SK-N-MC (cell line): ENCODE results near the gene HMMR.

Experiments
- EZH2 ChIP-seq: fragments of 200-600 bp; sonication (generic); IDR thresholded peaks from one replicate; pipeline ENCODE4 v1.6.1; 2017; ENCODE audit warnings: antibody characterized with exemption
- POLR2AphosphoS5 ChIP-seq: IDR thresholded peaks from 2 replicates; pipeline ENCODE4 v1.6.1; 2012; ENCODE audit warnings: mild to moderate bottlenecking, low read depth, low read length, borderline replicate concordance

DNA sequence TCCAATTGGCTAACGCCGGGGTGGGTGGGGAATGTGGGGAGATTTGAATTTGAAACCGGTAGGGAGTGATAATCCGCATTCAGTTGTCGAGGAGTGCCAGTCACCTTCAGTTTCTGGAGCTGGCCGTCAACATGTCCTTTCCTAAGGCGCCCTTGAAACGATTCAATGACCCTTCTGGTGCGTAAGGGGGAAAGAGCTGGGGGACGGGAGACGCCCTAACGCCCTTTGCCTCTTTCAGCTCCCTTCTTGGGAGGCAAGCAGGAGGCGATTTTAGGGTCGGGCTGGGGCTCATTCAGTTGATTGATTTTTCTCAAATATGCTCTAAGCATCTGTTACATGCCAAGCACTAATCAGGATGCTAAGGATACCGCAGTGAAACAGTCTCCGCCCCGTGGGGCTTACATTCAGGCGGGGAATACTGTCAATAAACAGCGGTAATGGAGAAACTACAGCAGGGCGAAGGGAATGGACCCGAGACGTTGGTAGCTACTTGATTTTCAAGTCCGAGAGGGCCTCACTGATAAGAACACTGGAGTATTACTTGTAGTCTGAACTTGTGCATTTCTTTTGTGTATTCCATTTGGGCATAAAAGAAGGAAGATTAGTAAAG lies at the start of gene HMMR:
- peak; percentile 78 for TF ChIP-seq POLR2AphosphoS5
- no peak for TF ChIP-seq EZH2
